ENCODE results near the gene FOXP2.

FOXP2 gene

DNA sequence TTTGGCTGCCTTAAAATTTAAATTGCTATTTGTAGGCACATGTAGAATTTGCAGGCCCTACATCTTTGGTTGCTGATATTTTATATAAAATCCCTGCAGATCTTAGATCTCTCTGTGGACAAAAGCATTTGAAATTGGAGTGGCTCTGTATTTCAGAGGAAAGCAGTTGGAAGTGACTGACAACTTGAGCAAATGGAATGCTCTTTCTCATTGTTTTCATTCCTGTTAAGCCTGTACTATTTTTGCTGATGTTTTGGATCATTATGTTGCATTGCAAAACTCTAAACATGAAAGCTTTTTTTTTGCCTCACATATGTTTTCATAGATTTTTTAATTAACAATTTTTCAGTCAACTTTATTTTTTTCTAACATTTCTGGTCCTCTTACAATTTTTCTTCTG, 256.1 kb downstream of the FOXP2 start:
- no peak for DNase-seq (ENCODE audit: low read depth, low spot score)
- TF ChIP-seq, protein P1, sequence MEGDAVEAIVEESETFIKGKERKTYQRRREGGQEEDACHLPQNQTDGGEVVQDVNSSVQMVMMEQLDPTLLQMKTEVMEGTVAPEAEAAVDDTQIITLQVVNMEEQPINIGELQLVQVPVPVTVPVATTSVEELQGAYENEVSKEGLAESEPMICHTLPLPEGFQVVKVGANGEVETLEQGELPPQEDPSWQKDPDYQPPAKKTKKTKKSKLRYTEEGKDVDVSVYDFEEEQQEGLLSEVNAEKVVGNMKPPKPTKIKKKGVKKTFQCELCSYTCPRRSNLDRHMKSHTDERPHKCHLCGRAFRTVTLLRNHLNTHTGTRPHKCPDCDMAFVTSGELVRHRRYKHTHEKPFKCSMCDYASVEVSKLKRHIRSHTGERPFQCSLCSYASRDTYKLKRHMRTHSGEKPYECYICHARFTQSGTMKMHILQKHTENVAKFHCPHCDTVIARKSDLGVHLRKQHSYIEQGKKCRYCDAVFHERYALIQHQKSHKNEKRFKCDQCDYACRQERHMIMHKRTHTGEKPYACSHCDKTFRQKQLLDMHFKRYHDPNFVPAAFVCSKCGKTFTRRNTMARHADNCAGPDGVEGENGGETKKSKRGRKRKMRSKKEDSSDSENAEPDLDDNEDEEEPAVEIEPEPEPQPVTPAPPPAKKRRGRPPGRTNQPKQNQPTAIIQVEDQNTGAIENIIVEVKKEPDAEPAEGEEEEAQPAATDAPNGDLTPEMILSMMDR (IDR thresholded peaks at IDR 0.05; ENCODE audit: insufficient read depth, low read length, missing control alignments) = no peak
- no peak overlapping the region for H3K4me3 ChIP-seq (ENCODE audit: low read depth, low read length)
- POLR2A ChIA-PET = no interaction called here
- CTCF ChIA-PET = no interaction called here

DNA sequence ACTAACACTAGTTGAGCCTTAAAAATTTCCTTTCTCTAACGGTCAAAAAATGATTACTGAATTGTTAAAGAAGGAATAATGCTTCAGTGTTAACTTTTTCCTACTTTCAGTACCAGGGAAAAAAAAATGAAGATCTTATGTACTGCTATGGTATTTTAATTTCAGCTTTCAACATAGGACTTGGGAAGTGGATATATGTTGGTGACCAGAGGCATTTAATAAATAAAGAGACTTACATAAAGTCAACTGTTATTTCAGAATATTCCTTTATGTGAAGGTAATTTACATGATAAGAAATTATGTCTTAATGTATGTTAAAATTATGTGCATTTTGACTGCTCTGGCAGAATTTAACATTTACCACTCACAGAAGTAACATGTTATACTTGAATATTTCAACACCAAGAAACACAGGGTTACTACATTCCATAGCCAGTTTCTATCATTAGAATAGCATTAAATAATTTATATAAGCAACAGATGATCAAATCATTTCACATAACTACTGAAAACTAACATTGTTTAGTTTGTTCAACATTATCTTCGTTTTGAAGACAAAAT, 257.0 kb downstream of the FOXP2 start:
- DNase-seq (ENCODE audit: low read depth, low spot score) = no peak
- POLR2A ChIA-PET = no interaction called here
- TF ChIP-seq, protein P1 (IDR thresholded peaks at IDR 0.05; ENCODE audit: insufficient read depth, low read length, missing control alignments) = no peak
- H3K4me3 ChIP-seq (ENCODE audit: low read depth, low read length) = no peak overlapping the region
- CTCF ChIA-PET = no interaction called here

DNA sequence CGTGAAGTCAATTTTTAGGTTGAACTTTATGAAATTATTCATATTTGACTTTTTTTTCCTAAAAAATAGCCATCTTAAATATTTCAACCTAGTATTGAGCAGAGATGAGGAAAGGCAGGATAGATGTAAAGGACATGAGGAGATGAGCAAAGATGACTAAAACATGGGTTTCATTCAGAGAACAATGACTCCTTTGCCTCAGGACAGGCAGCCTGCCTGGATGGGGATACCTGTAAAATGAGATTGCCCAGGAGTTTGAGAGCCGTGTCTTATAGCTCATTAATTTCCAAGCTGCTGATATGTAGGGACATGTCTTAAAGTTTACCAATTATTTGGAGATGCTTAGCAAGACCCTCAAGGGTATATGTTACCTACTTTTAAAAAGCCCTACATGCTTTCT, 263.5 kb downstream of the FOXP2 start:
- POLR2A ChIA-PET = no interaction called here
- no peak for DNase-seq (ENCODE audit: low read depth, low spot score)
- no peak overlapping the region for H3K4me3 ChIP-seq (ENCODE audit: low read depth, low read length)
- CTCF ChIA-PET = no interaction called here
- TF ChIP-seq, protein P1 (IDR thresholded peaks at IDR 0.05; ENCODE audit: insufficient read depth, low read length, missing control alignments) = no peak

DNA sequence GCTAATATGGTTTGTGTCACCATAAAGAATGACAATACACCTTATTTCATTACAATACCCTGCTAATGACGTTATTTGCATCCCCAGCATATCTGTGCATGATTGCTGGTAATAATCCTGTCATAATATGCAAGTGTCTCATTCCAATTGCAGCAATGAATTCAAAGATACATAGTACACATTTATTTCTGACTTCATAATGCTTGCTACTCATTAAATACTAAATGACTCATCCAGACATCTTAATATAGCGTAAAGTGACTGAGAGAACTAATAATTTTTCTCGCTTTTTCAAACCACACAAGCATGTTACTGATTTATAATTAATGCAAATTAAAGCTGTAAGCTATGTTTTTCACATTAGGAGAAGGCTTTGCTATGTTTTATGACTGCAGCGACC, 272.6 kb downstream of the FOXP2 start:
- ChIA-PET POLR2A (no interaction called here), CTCF (no interaction called here)
- TF ChIP-seq, protein P1 (IDR thresholded peaks at IDR 0.05; ENCODE audit: insufficient read depth, low read length, missing control alignments) = no peak
- no peak overlapping the region for H3K4me3 ChIP-seq (ENCODE audit: low read depth, low read length)
- DNase-seq (ENCODE audit: low read depth, low spot score) = no peak

DNA sequence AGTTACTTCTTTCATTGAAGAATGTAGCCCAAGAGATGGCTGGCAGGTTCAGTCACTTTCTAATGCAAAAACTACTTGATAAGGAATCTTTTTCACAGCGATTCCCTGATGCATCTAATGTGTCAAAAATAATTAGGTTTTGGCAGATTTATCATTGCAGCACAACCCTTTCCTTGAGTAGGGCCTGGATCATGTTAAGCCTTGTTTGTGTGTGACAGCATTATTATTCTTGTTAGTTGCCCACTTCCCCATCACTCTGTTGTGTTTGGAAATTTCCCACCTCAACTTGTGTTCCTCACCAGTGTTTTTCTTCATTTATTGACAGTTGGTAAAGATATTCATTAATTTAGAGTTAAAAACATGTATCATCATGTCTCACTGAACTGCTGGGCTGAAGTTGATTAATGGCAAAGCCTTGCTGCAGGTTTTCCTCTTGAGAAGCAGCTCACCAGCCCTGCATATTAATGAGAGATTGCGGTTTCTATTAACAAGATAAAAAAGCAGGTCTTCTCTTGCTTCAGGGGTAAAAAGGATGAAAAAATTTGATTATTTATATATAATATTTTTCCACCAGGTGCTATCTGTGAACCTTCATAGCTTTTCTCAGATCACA, 273.9 kb downstream of the FOXP2 start:
- DNase-seq (ENCODE audit: low read depth, low spot score) = no peak
- POLR2A ChIA-PET = no interaction called here
- TF ChIP-seq, protein P1 (IDR thresholded peaks at IDR 0.05; ENCODE audit: insufficient read depth, low read length, missing control alignments) = no peak
- no peak overlapping the region for H3K4me3 ChIP-seq (ENCODE audit: low read depth, low read length)
- CTCF ChIA-PET = no interaction called here

DNA sequence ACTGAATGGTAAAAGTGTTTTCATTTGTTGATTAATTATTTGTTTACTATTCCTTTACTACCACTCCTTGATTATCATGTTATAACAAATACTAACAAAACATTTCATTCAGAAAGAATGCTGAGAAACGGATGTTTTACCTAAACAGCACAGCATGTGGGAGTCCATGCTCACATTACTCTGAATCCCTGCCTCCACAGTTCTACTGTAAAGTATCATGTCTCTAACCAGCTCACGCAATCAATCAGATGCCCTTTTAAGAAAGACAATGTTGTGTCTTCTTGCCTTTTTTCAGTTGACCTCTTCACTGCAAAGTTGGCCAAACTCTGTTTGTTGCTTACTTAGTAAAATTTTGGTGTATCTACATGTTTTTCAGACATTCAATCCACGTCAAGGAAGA, 274.8 kb downstream of the FOXP2 start:
- POLR2A ChIA-PET = no interaction called here
- H3K4me3 ChIP-seq (ENCODE audit: low read depth, low read length) = no peak overlapping the region
- no peak for DNase-seq (ENCODE audit: low read depth, low spot score)
- TF ChIP-seq, protein P1 (IDR thresholded peaks at IDR 0.05; ENCODE audit: insufficient read depth, low read length, missing control alignments) = no peak
- CTCF ChIA-PET = no interaction called here

Data from AG04449 (cell line).